OCI-LY3 (cell line): ENCODE data around the gene SH3BGRL3.
"Not testable (repeated sequence)": the region's sequence is repeated elsewhere in the genome, so short reads cannot be mapped to it uniquely, and the experiment has no call there.

Experiments
- H2AFZ ChIP-seq: fragments of 200-600, 300-600 bp; shearing (Covaris generic); 2 replicates; pipeline ENCODE4 v1.6.0; 2014; ENCODE audit warnings: antibody characterized with exemption, low read depth, low read length
- H3K27ac ChIP-seq: fragments of 200-600, 300-600 bp; sonication (generic); 2 replicates; pipeline ENCODE4 v1.5.1; 2014; ENCODE audit warnings: mild to moderate bottlenecking, low read length, moderate library complexity, mixed read lengths
- H3K27me3 ChIP-seq: fragments of 200-600, 300-600 bp; sonication (generic); 2 replicates; pipeline ENCODE4 v1.6.1; 2014; ENCODE audit warnings: low read depth, low read length, mixed read lengths
- H3K36me3 ChIP-seq: fragments of 200-600, 300-600 bp; sonication (generic); replicated peaks from 2 replicates; pipeline ENCODE3; 2014; ENCODE audit warnings: low read depth, low read length, mixed read lengths
- H3K4me1 ChIP-seq: fragments of 300-600, 200-600 bp; sonication (generic); 2 replicates; pipeline ENCODE4 v1.6.1; 2014; ENCODE audit warnings: low read length, mixed read lengths
- H3K4me2 ChIP-seq: fragments of 200-600, 300-600 bp; sonication (generic); 2 replicates; pipeline ENCODE4 v1.6.1; 2014; ENCODE audit warnings: low read length, mixed read lengths
- H3K4me3 ChIP-seq: fragments of 300-600, 200-600 bp; sonication (generic); 2 replicates; pipeline ENCODE4 v1.5.1; 2014; ENCODE audit warnings: antibody characterized with exemption, mild to moderate bottlenecking, low read length, moderate library complexity
- H3K79me2 ChIP-seq: fragments of 300-600, 200-600 bp; shearing (Covaris generic); 2 replicates; pipeline ENCODE4 v1.6.1; 2014; ENCODE audit warnings: mild to moderate bottlenecking, low read length, mixed read lengths
- H3K9ac ChIP-seq: fragments of 300-600, 200-600 bp; shearing (Covaris generic); 2 replicates; pipeline ENCODE4 v1.6.0; 2014; ENCODE audit warnings: mild to moderate bottlenecking, low read length, moderate library complexity
- H3K9me3 ChIP-seq: fragments of 200-600, 300-600 bp; shearing (Covaris generic); 2 replicates; pipeline ENCODE4 v1.6.1; 2014; ENCODE audit warnings: low read length, mixed read lengths; ENCODE audit not compliant: insufficient read depth
- H4K20me1 ChIP-seq: fragments of 200-600, 300-600 bp; sonication (generic); 2 replicates; pipeline ENCODE4 v1.6.1; 2016; ENCODE audit warnings: low read length, mixed read lengths; ENCODE audit not compliant: insufficient read depth
- EZH2phosphoT487 ChIP-seq: fragments of 200-600 bp; shearing (Covaris generic); IDR thresholded peaks from 2 replicates; pipeline ENCODE4 v1.6.1; 2018; ENCODE audit warnings: antibody characterized with exemption, mixed run types, low read depth
- TF ChIP-seq, protein P1 (sequence below): fragments of 200-600, 300-600 bp; sonication (generic); IDR thresholded peaks from 2 replicates; pipeline ENCODE4 v1.5.1; 2014; ENCODE audit warnings: antibody characterized with exemption, low read length, low read depth

The SH3BGRL3 gene

DNA sequence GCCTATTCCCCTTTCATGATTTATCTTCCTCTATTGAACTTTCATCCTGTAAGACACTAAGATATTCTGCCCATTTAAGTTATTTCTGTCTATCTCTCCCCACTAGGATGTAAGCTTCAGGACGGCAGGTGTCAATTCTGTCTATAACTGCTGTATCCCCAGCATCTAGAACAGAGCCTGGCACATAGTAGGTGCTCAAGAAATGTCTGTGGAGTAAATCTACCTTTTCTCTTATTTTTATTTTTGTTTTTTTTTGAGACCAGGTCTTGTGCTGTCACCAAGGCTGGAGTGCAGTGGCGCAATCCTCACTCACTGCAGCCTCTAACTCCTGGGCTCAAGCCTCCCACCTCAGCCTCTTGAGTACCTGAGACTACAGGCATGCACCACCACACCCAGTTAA lies 43.5 kb downstream of the SH3BGRL3 start:
- Histone ChIP-seq H3K27me3 (no peaks in the 10 kb centered on the region), H3K4me1 (peaks cover 11% of the 10 kb centered on the region), H3K27ac (no peak overlapping the region), H3K9ac (no peak overlapping the region), H3K79me2 (no peaks in the 10 kb centered on the region), H3K36me3 (no peaks in the 10 kb centered on the region), H4K20me1 (no peaks in the 10 kb centered on the region), H2AFZ (no peak overlapping the region), H3K4me3 (no peak overlapping the region), H3K9me3 (no peaks in the 10 kb centered on the region), H3K4me2 (no peak overlapping the region)
- TF ChIP-seq, protein P1, sequence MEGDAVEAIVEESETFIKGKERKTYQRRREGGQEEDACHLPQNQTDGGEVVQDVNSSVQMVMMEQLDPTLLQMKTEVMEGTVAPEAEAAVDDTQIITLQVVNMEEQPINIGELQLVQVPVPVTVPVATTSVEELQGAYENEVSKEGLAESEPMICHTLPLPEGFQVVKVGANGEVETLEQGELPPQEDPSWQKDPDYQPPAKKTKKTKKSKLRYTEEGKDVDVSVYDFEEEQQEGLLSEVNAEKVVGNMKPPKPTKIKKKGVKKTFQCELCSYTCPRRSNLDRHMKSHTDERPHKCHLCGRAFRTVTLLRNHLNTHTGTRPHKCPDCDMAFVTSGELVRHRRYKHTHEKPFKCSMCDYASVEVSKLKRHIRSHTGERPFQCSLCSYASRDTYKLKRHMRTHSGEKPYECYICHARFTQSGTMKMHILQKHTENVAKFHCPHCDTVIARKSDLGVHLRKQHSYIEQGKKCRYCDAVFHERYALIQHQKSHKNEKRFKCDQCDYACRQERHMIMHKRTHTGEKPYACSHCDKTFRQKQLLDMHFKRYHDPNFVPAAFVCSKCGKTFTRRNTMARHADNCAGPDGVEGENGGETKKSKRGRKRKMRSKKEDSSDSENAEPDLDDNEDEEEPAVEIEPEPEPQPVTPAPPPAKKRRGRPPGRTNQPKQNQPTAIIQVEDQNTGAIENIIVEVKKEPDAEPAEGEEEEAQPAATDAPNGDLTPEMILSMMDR, result no peak
- TF ChIP-seq EZH2phosphoT487, result no peak

- Histone ChIP-seq H4K20me1 (no peaks in the 10 kb centered on the region), H3K4me1 (peaks cover 11% of the 10 kb centered on the region), H3K9me3 (no peaks in the 10 kb centered on the region), H3K27ac (no peak overlapping the region), H3K27me3 (no peaks in the 10 kb centered on the region), H3K79me2 (no peaks in the 10 kb centered on the region), H2AFZ (no peak overlapping the region), H3K9ac (no peak overlapping the region), H3K36me3 (no peaks in the 10 kb centered on the region), H3K4me2 (no peak overlapping the region), H3K4me3 (no peak overlapping the region)
- TF ChIP-seq EZH2phosphoT487, result no peak
- TF ChIP-seq, protein P1, result no peak
Observed at GRCh38 chr1:26324550-26324949, 44.7 kb downstream of the SH3BGRL3 start.

GRCh38 chr1:26327956-26328362 lies 48.1 kb downstream of the SH3BGRL3 start:
- no peak overlapping the region for H3K4me2 ChIP-seq
- no peaks in the 10 kb centered on the region for H3K79me2 ChIP-seq
- no peak overlapping the region for H3K9ac ChIP-seq
- no peak overlapping the region for H3K4me3 ChIP-seq
- no peaks in the 10 kb centered on the region for H4K20me1 ChIP-seq
- H3K36me3 ChIP-seq, result no peaks in the 10 kb centered on the region
- H3K27ac ChIP-seq, result no peak overlapping the region
- H2AFZ ChIP-seq, result no peak overlapping the region
- H3K9me3 ChIP-seq, result no peaks in the 10 kb centered on the region
- TF ChIP-seq, protein P1, result no peak
- H3K4me1 ChIP-seq, result no peaks in the 10 kb centered on the region
- H3K27me3 ChIP-seq, result no peaks in the 10 kb centered on the region

DNA sequence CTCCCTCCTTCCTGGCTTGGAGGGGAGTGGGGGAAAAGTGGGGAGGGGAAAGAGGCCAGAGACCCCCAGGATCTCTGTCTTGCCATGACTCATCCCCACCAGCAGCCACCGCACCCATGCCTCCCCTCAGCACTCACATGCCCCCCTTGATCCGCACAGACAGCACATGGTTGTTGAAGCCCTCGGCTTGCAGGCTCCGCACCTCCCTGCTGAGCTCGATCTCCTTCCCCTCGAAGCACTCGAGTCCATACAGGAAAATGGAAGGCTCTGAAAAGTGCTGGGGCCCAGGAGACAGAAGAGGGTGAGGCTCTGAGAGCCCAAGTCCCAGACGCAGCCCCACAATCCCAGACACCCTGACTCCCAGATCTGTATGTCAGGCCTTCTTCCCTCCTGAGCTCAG lies 48.7 kb downstream of the SH3BGRL3 start:
- Histone ChIP-seq H3K36me3 (no peaks in the 10 kb centered on the region), H4K20me1 (no peaks in the 10 kb centered on the region), H3K9ac (no peak overlapping the region), H3K4me2 (no peak overlapping the region), H3K9me3 (no peaks in the 10 kb centered on the region), H2AFZ (no peak overlapping the region), H3K79me2 (no peaks in the 10 kb centered on the region), H3K4me3 (no peak overlapping the region), H3K27me3 (no peaks in the 10 kb centered on the region), H3K4me1 (no peaks in the 10 kb centered on the region), H3K27ac (no peak overlapping the region)
- no peak for TF ChIP-seq EZH2phosphoT487
- TF ChIP-seq, protein P1, result no peak

DNA sequence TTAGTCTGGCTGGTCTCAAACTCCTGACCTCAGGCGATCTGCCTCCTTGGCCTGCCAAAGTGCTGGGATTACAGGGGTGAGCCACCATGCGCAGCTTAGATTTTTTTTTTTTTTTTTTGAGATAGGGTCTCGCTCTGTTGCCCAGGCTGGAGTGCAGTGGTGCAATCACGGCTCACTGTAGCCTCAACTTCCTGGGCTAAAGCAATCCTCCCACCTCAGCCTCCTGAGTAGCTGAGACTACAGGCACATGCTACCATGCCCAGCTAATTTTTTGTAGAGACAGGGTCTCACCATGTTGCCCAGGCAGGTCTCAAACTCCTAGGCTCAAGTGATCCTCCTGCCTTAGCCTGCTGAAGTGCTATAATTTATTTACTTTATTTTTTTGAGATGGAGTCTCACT lies 49.5 kb downstream of the SH3BGRL3 start:
- H3K4me1 ChIP-seq, H3K27ac ChIP-seq, H3K4me2 ChIP-seq, H3K4me3 ChIP-seq, H3K9ac ChIP-seq, H3K9me3 ChIP-seq, H4K20me1 ChIP-seq, H3K36me3 ChIP-seq, H3K79me2 ChIP-seq, H2AFZ ChIP-seq, H3K27me3 ChIP-seq: not testable (repeated sequence)
